HepG2 (cell line): ENCODE data around the gene SERPINF2. TPM values are rescaled to one million over a fixed set of nuclear protein-coding genes. Genes with fewer than 3 reads are reported as not detected.
A peak's percentile ranks its signal among the peaks of the same experiment; 100 is the strongest.

Source experiments
- AHR ChIP-seq: IDR thresholded peaks from 2 replicates; pipeline ENCODE4 v1.6.1; 2018; ENCODE audit warnings: missing genetic modification reagents, missing compliant biosample characterization
- EED ChIP-seq: sonication (generic); formaldehyde crosslinking; IDR thresholded peaks from 2 replicates; pipeline ENCODE4 v1.5.0; 2020; ENCODE audit warnings: mild to moderate bottlenecking, missing genetic modification reagents
- GTF3A ChIP-seq: sonication (generic); formaldehyde crosslinking; conservative IDR thresholded peaks from 2 replicates; pipeline ENCODE4 v1.4.0; 2020; ENCODE audit warnings: mild to moderate bottlenecking, missing genetic modification reagents
- HES4 ChIP-seq: sonication (generic); formaldehyde crosslinking; IDR thresholded peaks from 2 replicates; pipeline ENCODE4 v1.9.0; 2021; ENCODE audit warnings: mild to moderate bottlenecking, missing genetic modification reagents, borderline replicate concordance
- IKZF5 ChIP-seq: IDR thresholded peaks from 2 replicates; pipeline ENCODE4 v1.6.1; 2018; ENCODE audit warnings: missing genetic modification reagents, mild to moderate bottlenecking, missing compliant biosample characterization
- IRF2 ChIP-seq: IDR thresholded peaks from 2 replicates; pipeline ENCODE4 v1.6.1; 2018; ENCODE audit warnings: missing genetic modification reagents, missing compliant biosample characterization
- MED1 ChIP-seq: sonication (generic); formaldehyde crosslinking; IDR thresholded peaks from 2 replicates; pipeline ENCODE4 v1.4.0; 2020; ENCODE audit warnings: missing genetic modification reagents
- NFIB ChIP-seq: sonication (generic); formaldehyde crosslinking; IDR thresholded peaks from 2 replicates; pipeline ENCODE4 v1.9.0; 2021; ENCODE audit warnings: missing genetic modification reagents, mild to moderate bottlenecking, borderline replicate concordance
- NFIC ChIP-seq: IDR thresholded peaks from 2 replicates; pipeline ENCODE4 v1.6.1; 2012; ENCODE audit warnings: mild to moderate bottlenecking, low read length, inconsistent platforms
- PAX8 ChIP-seq: sonication (generic); formaldehyde crosslinking; IDR thresholded peaks from 2 replicates; pipeline ENCODE4 v1.8.0; 2022; ENCODE audit warnings: mild to moderate bottlenecking, missing genetic modification reagents, borderline replicate concordance
- PHF21A ChIP-seq: sonication (generic); formaldehyde crosslinking; IDR thresholded peaks from 2 replicates; pipeline ENCODE4 v1.5.0; 2020; ENCODE audit warnings: mild to moderate bottlenecking, missing genetic modification reagents
- RORA ChIP-seq: sonication (generic); formaldehyde crosslinking; IDR thresholded peaks from 2 replicates; pipeline ENCODE4 v1.5.0; 2020; ENCODE audit warnings: mild to moderate bottlenecking, missing genetic modification reagents, moderate library complexity
- SP140L ChIP-seq: sonication (generic); formaldehyde crosslinking; IDR thresholded peaks from 2 replicates; pipeline ENCODE4 v1.4.0; 2020; ENCODE audit warnings: missing genetic modification reagents, borderline replicate concordance
- TCF7 ChIP-seq: sonication (generic); IDR thresholded peaks from 2 replicates; pipeline ENCODE4 v1.6.1; 2016; ENCODE audit warnings: antibody characterized with exemption, low read depth
- TFDP2 ChIP-seq: sonication (generic); formaldehyde crosslinking; IDR thresholded peaks from 2 replicates; pipeline ENCODE4 v1.4.0; 2020; ENCODE audit warnings: missing genetic modification reagents
- TRIM22 ChIP-seq: fragments of 450-650 bp; IDR thresholded peaks from 2 replicates; pipeline ENCODE4 v1.6.1; 2017
- ZBTB7B ChIP-seq: sonication (generic); formaldehyde crosslinking; IDR thresholded peaks from 2 replicates; pipeline ENCODE4 v1.4.0; 2020; ENCODE audit warnings: missing genetic modification reagents
- ZFP36L2 ChIP-seq: sonication (generic); formaldehyde crosslinking; IDR thresholded peaks from 2 replicates; pipeline ENCODE4 v1.4.0; 2020; ENCODE audit warnings: missing genetic modification reagents
- ZFX ChIP-seq: sonication (generic); formaldehyde crosslinking; IDR thresholded peaks from 2 replicates; pipeline ENCODE4 v1.4.0; 2020; ENCODE audit warnings: mild to moderate bottlenecking, low read depth, missing genetic modification reagents, moderate library complexity
- ZNF263 ChIP-seq: sonication (generic); formaldehyde crosslinking; IDR thresholded peaks from 2 replicates; pipeline ENCODE4 v1.4.0; 2020; ENCODE audit warnings: missing genetic modification reagents
- ZNF547 ChIP-seq: sonication (generic); formaldehyde crosslinking; IDR thresholded peaks from 2 replicates; pipeline ENCODE4 v1.5.1; 2020; ENCODE audit warnings: mild to moderate bottlenecking, missing genetic modification reagents
- ZNF577 ChIP-seq: sonication (generic); formaldehyde crosslinking; IDR thresholded peaks from 2 replicates; pipeline ENCODE4 v1.4.0; 2020; ENCODE audit warnings: mild to moderate bottlenecking, low read depth, missing genetic modification reagents, borderline replicate concordance
- ZNF629 ChIP-seq: sonication (generic); formaldehyde crosslinking; conservative IDR thresholded peaks from 2 replicates; pipeline ENCODE4 v1.5.0; 2020; ENCODE audit warnings: missing genetic modification reagents
- ZNF713 ChIP-seq: sonication (generic); formaldehyde crosslinking; IDR thresholded peaks from 2 replicates; pipeline ENCODE4 v1.4.0; 2020; ENCODE audit warnings: mild to moderate bottlenecking, missing genetic modification reagents
- ZNF746 ChIP-seq: sonication (generic); formaldehyde crosslinking; IDR thresholded peaks from 2 replicates; pipeline ENCODE4 v1.8.0; 2022; ENCODE audit warnings: mild to moderate bottlenecking, missing genetic modification reagents
- ZNF770 ChIP-seq: sonication (generic); formaldehyde crosslinking; IDR thresholded peaks from 2 replicates; pipeline ENCODE4 v1.5.0; 2020; ENCODE audit warnings: mild to moderate bottlenecking, missing genetic modification reagents
- ZNF776 ChIP-seq: sonication (generic); formaldehyde crosslinking; IDR thresholded peaks from 2 replicates; pipeline ENCODE4 v1.4.0; 2020; ENCODE audit warnings: mild to moderate bottlenecking, missing genetic modification reagents
- ZNF777 ChIP-seq: sonication (generic); formaldehyde crosslinking; IDR thresholded peaks from 2 replicates; pipeline ENCODE4 v1.4.0; 2020; ENCODE audit warnings: missing genetic modification reagents
- ZNF879 ChIP-seq: sonication (generic); formaldehyde crosslinking; IDR thresholded peaks from 2 replicates; pipeline ENCODE4 v1.8.1; 2023; ENCODE audit warnings: missing genetic modification reagents
- polyA plus RNA-seq, 8 experiments: library from polyadenylated mRNA; depleted of rRNA in 3 of 8; stranded (reverse) in 7 of 8; unstranded in 1 of 8; fragments of >200 nt; fragmentation: Illumina TruSeq in 4 of 8; extraction: Trizol in 4 of 8; gene quantifications; 2 replicates each; pipeline versions ENCODE4 v1.2.1 to v1.2.3, GENCODE V29; 2011 to 2016; ENCODE audit warnings: low read depth in 4 of 8, missing spikeins in 1 of 8, mixed read lengths in 1 of 8; ENCODE audit not compliant: insufficient read depth in 1 of 8
- total RNA-seq, 5 experiments: library from RNA; depleted of rRNA; stranded (reverse); fragments of >200 nt; fragmentation: Illumina TruSeq; extraction: Trizol; gene quantifications; 2 replicates each; pipeline ENCODE4 v1.2.3, GENCODE V29; 2016; ENCODE audit warnings: low read depth in 1 of 5

Gene SERPINF2
- total and polyA plus RNA-seq, 2 of the 13 experiments (the other 11 are each of a cell fraction or from before 2014, with no cell fraction given), result 309 to 548 TPM

GRCh38 chr17:1735834-1736347 is 6.8 kb upstream of the SERPINF2 start (continued):
- TF ChIP-seq IKZF5 (CRISPR knock-in tag), result no peak
- 0 out of 2 replicates have a peak, but pooled peaks have one; percentile 86 for TF ChIP-seq ZNF577 (CRISPR knock-in tag)
- TF ChIP-seq PHF21A (CRISPR knock-in tag), result no peak
- no peak for TF ChIP-seq ZNF629 (CRISPR knock-in tag)
- no peak for TF ChIP-seq ZFX (CRISPR knock-in tag)
- TF ChIP-seq IRF2 (CRISPR knock-in tag), result no peak
- no peak for TF ChIP-seq ZNF263 (CRISPR knock-in tag)
- no peak for TF ChIP-seq ZNF713 (CRISPR knock-in tag)
- no peak for TF ChIP-seq EED (CRISPR knock-in tag)
- no peak for TF ChIP-seq ZNF776 (CRISPR knock-in tag)
- no peak for TF ChIP-seq ZNF746
- TF ChIP-seq TRIM22, result no peak
- TF ChIP-seq RORA (CRISPR knock-in tag), result no peak
- TF ChIP-seq NFIC, result no peak
- TF ChIP-seq ZNF547 (CRISPR knock-in tag), result no peak
- no peak for TF ChIP-seq MED1 (CRISPR knock-in tag)
- peak; percentile 85; the same call in 1 of the 2 replicates for TF ChIP-seq PAX8 (CRISPR knock-in tag)
- TF ChIP-seq TCF7, result no peak
- TF ChIP-seq ZNF770, result no peak
- no peak for TF ChIP-seq ZNF777 (CRISPR knock-in tag)
- TF ChIP-seq GTF3A (CRISPR knock-in tag), result peak; percentile 72
- no peak for TF ChIP-seq AHR (CRISPR knock-in tag)
- TF ChIP-seq ZNF879 (CRISPR knock-in tag), result no peak
- TF ChIP-seq TFDP2 (CRISPR knock-in tag), result no peak
- no peak for TF ChIP-seq ZFP36L2 (CRISPR knock-in tag)
- no peak for TF ChIP-seq HES4 (CRISPR knock-in tag)
- TF ChIP-seq ZBTB7B, result no peak
- TF ChIP-seq NFIB (CRISPR knock-in tag), result no peak
- TF ChIP-seq SP140L (CRISPR knock-in tag), result no peak
